ENCODE measurements around the gene TSPAN14. TPM values are rescaled to one million over a fixed set of nuclear protein-coding genes. Genes with fewer than 3 reads are reported as not detected.

The TSPAN14 gene
- total RNA-seq, 1 experiment from 2014 or later: 92.5 TPM

DNA sequence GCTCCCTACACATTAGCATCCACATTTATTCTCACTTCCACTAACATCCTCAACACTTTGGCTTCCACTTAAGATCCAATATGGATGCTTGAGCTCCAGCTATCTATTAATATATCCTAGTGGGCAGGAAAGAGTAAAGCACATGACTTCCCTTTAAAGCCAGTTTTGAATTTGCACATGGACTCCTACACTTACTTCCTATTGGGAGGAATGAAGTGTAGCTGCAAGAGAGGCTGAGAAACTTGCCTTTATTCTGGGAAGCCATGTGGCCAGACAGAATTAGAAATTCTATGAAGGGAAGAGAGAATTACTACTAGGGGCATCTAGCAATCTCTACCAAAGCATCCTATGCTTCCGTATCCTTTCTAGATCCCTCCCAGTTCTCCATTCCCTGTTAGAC lies 3.0 kb upstream of the TSPAN14 start:
- in situ Hi-C loops (cut with HindIII; ENCODE audit: low pct_unique_long_range_greater_than_20kb, low sequenced_read_pairs): no loop called here
- no peak for DNase-seq (ENCODE audit: low read depth)

DNA sequence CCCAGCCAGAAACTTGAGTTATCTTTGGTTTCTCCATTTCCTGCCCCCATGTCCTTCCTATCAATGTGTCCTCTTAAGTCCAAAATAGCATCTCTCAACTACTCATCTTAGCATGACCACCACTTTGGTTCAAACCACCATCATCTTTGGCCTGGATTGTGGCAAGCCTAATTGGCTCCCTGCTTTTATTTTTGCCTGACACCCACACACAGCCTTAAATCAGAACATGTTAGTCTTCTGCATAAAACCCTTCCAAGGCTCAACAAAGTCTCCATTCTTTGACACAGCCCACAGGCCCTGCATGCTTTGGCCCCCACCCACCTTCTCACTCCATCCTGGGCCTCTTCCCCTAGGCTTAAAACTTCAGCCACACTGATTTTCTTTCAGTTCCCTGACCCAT lies 2.0 kb upstream of the TSPAN14 start:
- DNase-seq (ENCODE audit: low read depth): no peak
- in situ Hi-C loops (cut with HindIII; ENCODE audit: low pct_unique_long_range_greater_than_20kb, low sequenced_read_pairs): no loop called here

DNA sequence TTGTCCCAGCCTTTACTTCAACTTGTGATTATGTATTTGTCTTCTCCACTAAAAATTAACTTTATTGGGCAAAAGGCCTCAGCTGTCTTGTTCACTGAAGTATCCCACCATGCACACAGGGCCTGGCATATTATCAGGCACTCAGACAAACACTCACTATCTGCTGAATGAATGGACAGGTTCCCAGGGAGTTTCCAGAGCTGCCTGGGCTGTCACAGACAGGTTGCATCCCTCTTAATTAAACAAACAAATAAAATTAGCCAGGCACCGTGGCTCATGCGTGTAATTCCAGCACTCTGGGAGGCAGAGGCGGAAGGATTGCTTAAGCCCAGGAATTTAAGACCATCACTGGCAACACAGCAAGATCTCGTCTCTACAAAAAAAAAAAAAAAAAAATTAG lies 1.5 kb upstream of the TSPAN14 start:
- in situ Hi-C loops (cut with HindIII; ENCODE audit: low pct_unique_long_range_greater_than_20kb, low sequenced_read_pairs): no loop called here
- DNase-seq (ENCODE audit: low read depth): peak; percentile 66

DNA sequence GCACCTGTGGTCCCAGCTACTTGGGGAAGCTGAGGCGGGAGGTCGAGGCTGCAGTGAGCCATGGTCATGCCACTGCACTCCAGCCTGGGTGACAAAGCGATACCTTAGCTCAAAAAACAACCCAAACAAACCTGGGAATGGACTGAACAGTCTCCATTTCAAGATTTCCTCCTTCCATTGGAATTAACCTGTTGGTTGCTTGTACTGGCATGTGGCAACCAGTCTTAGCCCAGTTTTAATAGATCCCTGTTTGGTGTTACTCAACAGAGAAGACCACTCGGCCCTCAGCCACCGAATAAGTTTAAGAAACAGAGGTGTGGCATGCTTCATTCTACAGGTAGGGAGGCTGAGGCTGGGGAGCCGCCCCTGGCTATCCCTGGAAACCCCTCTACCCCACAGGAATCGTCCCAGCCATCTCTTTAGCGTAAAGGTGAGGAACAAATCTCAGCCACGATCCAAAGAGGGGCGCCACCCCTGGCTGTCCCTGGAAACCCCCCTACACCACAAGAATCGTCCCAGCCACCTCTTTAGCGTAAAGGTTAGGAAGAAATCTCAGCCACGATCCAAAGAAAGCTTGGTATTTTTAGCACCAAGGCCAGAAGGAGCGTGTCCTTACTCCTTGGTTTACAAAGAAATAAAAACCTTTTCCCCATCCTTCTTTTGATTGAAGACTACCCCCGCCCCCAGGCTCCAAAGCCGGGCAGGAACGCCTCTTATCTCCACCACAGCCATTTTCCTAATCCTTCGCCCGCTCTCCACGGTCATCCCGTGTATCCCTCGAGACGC lies 861 bp upstream of the TSPAN14 start:
- in situ Hi-C loops (cut with HindIII; ENCODE audit: low pct_unique_long_range_greater_than_20kb, low sequenced_read_pairs): no loop called here
- DNase-seq (ENCODE audit: low read depth): no peak

DNA sequence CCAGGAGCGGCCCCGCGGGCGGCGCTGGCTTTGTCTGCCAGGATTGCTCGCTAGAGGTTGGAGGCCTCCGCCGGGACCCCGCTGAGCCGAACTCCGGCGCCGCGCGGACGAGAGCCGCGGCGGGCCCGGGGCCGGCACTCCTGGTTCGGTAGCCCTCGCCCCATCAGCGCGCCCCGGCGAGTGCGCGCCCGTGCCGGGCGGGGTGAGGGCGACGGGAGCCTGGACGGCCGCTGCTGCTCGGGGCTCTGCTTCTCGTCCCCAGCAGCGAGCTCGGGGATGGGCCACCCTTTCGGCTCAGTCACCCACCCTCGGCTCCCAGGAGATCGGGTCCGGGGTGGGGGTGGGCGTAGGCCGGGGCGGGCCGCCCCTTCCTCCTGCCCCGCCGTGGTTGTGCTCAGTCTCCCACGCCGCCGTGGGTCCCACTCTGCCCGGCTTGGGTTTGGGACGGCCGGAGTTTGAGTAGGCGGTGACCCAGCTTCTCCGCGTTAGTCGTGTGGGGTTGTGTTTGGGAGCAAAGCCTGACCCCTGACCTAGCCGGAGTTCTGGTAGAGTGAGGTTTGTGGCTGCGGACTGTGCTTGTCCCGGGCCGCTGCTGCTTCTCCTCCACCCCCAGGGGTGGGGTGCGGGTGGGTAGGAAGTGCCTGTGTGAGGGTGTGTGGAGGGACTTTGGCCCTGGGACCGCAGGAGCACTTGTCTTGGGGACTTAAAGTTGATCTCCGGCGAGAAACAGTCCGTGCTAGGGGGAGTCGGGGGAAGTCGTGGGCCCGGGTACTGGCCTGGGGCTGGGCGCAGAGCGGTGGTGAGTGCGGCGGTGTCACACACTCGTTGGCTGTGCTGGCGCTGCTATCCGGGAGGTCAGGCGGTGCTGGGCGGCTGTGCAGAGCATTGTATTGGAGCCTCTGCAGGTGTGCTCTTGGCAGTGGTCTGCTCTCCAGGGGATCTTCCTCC lies 677 bp downstream of the TSPAN14 start:
- in situ Hi-C loops (cut with HindIII; ENCODE audit: low pct_unique_long_range_greater_than_20kb, low sequenced_read_pairs): no loop called here
- peak; percentile 62 for DNase-seq (ENCODE audit: low read depth)

DNA sequence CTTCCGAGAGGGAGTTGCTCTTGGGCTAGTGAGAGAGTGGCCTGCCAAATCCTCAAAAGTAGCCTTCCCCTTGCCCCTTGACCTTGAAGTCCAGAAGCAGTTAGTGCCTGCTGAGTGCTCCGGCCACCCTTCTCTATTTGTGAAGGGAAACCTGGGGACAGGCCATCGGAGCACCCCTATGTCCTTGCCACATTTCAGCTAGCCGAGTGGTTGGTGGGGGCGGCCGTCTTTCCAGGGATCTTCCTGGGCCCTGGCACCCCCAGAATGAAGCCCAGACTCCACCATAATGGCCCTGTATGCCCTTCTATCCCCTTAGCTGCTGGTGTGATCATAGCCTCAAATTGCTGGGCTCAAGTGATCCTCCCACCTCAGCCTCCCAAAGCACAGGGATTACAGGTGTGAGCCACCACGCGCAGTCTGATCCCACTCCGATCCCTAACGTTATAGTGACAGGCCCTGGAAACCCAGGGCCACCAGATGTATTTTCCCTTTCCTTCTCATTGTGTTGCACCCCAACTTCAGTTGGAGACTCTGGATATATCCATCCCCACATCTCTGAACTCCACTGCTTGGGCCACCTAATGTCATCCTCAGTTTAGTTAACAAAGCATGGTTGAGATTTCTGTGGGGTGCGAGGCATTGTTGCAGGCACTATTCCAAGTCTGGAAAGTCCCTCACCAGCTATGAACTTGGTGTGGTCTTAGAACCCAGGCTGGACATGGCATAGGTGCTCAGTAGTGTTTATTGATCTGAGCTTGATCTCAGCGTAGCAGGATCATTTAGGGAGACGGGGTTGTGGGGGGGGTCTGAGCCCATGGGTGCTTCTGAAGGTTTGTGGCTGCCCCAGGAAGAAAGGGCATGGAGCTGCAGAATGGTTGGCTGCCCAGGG lies 1.6 kb downstream of the TSPAN14 start:
- DNase-seq (ENCODE audit: low read depth): peak; percentile 29
- in situ Hi-C loops (cut with HindIII; ENCODE audit: low pct_unique_long_range_greater_than_20kb, low sequenced_read_pairs): no loop called here

DNA sequence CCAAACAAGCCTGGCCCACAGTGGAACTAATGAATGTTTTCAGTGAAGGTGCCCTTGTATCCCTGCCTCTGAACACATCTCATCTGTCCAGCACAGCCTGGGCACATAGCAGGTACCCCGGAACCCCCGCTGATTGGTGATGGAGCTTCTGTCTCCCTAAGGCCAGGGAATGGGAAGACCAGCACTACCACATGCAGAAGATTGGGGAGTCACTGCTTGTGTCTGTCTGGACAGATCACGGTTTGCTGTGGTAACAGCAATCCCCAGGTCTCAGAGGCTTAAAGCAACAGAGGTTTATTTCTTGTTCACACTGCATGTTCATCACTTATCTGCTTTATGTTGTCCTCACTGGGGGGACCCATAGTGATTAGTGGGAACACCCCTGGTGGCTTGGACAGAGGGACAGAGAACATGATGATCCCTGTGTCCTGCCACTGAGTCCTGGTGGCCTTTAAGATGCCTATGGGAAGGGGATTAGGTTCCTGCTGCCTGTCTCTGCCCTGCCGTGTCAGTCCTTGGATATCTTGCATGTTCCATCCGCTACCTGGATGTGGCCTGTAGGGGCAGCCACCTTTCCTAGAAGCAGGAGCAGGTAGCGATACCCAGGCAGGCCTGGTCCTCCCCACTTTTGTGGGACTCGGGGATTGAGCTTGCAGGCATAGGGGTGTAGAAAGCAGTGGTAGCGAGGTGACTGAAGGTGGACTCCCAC lies 3.6 kb downstream of the TSPAN14 start:
- in situ Hi-C loops (cut with HindIII; ENCODE audit: low pct_unique_long_range_greater_than_20kb, low sequenced_read_pairs): no loop called here
- DNase-seq (ENCODE audit: low read depth): no peak

DNA sequence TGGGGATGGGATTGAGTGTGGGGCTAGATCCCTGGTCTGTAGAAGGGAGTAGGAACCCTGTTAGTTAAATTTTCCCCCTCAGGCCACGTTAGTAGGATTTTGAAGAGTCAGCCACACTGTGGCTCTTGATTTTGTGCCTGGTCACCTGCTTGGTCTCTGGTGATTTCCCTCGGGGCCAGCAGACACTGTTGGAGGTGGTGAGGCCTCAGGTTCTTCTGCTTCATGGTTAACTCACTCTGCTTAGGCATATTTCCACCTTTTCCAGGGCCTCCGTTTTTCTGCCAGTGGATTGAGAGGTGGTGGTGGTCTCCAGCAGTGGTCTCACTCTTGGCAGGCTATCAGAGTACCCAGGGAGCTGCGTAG lies 4.1 kb downstream of the TSPAN14 start:
- in situ Hi-C loops (cut with HindIII; ENCODE audit: low pct_unique_long_range_greater_than_20kb, low sequenced_read_pairs): no loop called here
- DNase-seq (ENCODE audit: low read depth): no peak

DNA sequence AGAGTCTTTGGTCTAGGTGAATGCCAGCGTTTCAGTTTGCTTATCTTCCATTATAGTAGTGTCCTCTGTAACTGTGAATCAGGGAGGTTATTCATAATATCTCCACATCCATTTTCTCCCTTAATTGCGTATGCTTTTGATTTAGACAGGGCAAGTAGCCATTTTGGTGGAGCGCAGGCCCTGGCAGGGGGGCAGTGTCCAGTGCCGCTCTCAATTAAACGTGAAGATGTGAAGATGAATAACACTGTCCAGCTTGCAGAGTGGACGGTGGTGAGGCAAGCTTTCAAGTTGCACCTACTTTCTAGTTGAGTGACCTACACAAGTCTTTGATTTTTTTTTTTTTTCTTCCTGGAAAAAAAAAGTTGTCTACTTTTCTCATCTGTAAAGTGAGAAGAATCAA lies 4.5 kb downstream of the TSPAN14 start:
- in situ Hi-C loops (cut with HindIII; ENCODE audit: low pct_unique_long_range_greater_than_20kb, low sequenced_read_pairs): no loop called here
- no peak for DNase-seq (ENCODE audit: low read depth)

DNA sequence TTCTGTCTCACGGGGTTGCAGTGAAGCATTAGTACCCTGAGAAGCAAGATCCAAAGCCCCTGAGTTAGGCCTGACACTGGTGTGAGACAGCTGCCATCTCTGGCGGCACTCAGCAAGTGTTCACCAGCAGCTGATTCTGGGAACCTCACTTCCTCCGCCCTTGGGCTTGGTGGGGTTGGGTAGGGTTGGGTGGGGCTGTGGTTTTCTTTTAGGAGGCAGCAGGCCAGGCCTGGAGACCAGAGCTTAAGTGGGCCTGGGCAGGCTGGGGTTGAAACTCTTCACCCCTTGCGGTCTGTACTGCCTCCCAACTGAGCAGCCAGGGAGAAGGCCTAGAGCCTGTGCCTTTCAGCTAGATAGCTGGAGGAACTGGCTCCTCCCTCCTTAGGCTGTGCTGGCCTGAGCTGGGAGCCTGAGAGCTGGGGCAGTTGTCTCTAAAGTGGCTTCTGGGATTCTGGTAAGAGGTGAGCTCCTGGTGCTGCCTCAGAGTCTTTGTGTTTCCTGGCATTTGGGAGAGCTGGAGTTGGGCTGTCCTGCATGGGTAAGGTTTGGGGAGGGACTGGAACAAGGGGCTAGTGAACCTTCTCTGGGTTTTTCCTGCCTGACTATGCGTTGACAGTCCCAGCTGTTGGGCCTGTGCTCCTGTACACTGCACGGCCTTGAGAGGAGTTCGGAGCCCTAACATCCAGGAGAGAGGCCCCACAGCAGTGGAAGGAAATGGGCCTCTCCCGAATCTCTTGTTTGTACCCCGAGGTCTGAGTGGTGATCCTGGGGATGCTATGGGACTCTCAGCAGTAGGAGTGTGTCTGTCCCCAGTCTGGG lies 5.1 kb downstream of the TSPAN14 start:
- in situ Hi-C loops (cut with HindIII; ENCODE audit: low pct_unique_long_range_greater_than_20kb, low sequenced_read_pairs): no loop called here
- DNase-seq (ENCODE audit: low read depth): peak; percentile 47

DNA sequence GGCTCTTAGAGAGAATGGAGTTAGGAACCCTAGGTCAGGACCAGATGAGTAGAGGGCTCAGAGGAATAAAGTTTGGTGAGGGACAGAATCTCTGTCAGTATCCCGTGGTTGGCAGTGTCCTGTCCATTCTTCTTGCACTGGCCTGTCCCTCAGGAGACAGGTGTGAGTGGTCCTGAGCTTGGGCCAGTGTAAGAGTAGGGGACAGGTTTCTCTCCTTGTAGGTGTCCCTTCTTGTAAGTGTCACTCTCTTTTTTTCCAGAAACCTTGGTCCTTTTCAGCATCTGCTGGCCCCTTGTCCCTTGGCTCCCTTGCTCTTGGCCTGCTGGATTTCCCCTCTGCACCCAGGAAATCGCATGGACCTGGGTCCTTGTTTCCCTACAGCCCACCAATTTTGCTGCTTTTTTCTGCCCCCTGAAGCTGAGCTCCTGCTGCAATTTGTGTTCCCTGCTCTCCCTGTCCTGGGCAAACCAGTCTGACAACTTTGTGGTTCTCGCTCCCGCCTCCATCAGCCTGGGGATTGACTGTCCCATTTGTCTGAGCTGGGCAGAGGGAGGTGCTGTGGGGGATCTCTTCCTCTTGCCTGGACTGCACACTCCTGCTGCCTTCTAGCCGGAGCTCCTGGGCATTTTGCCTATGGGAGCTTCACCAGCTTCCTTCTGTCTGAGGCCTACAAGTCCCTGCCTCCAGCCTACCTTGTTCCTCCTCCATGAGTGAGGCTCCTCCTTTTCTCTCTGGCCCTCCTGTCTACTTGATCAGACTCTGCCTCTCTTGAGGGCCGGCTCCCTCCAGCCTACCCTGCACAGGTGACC lies 6.5 kb downstream of the TSPAN14 start:
- in situ Hi-C loops (cut with HindIII; ENCODE audit: low pct_unique_long_range_greater_than_20kb, low sequenced_read_pairs): no loop called here
- DNase-seq (ENCODE audit: low read depth): peak; percentile 45

DNA sequence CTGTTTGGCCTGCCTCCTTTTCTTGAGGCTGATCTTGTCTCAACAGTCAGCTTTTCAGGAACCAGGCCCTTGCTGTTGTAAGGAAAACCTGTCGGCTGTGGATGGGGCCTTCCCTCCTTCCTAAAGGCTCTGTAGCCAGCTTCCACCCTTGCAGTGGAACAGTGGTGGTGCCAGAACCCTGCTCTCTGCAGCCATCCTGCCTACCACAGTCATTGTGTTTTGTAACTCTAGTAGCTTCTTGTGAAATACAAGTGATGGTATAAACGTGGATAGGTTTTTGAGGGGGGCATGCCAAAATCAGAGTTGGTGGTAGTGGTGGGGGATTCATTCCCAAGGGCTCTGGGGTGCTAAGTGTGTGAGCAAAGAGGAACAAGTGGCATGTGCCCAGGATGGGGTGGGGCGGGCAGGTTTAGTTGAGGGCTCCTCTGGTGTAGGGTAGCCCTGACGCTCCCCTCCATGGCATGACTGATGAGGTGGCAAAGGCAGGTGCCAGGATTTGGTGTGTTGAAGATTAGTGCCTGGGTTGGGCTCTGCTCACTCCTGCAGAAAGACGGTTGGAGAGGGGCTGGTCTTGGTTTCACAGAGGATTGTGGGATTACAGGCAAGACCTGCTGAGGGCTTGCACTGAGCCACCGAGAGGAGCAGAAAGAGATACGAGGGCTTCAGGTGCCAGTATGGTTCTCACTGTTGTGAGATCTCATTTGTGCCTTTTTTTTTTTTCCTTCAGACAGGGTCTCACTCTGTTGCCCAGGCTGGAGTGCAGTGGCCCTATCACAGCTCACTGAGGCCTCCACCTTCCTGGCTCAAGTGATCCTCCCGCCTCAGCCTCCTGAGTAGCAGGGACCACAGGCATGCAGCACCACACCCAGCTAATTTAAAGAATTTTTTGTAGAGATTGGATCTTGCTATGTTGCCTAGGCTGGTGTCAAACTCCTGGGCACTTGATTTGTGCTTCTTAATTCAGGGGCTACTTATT lies 7.4 kb downstream of the TSPAN14 start:
- no peak for DNase-seq (ENCODE audit: low read depth)
- in situ Hi-C loops (cut with HindIII; ENCODE audit: low pct_unique_long_range_greater_than_20kb, low sequenced_read_pairs): no loop called here

DNA sequence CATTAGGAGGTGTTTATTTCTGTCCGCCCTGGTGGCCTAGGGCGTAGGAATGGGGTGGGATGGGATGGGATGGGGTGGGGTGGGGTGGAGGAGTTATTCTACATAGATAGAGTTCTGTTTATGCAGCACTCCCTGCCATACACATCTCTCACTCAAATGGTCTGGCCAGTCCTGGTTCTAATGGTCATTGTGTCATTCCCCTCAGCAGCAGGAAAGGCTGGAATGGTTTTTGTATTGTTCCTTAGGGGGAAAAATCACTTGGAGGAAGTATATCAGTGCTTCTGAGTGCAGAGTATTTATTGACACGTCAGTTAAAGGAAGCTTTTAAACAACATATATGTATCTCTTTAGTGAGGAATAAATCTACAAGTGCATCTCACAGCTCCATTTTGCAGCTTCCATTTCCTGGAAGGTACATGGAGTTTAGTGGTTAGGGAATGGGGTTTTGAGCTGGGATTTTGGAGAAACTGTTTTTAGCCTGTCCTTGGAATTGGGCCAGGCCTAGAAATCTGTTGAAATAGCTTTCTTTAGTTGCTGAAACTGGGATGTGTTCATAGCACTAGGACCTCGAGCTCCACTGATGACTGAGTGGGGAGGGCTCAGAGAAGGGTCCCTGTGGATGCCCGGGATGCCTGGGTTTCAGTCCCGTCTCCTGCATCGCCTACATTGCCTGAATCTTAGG lies 8.3 kb downstream of the TSPAN14 start:
- in situ Hi-C loops (cut with HindIII; ENCODE audit: low pct_unique_long_range_greater_than_20kb, low sequenced_read_pairs): no loop called here
- no peak for DNase-seq (ENCODE audit: low read depth)

DNA sequence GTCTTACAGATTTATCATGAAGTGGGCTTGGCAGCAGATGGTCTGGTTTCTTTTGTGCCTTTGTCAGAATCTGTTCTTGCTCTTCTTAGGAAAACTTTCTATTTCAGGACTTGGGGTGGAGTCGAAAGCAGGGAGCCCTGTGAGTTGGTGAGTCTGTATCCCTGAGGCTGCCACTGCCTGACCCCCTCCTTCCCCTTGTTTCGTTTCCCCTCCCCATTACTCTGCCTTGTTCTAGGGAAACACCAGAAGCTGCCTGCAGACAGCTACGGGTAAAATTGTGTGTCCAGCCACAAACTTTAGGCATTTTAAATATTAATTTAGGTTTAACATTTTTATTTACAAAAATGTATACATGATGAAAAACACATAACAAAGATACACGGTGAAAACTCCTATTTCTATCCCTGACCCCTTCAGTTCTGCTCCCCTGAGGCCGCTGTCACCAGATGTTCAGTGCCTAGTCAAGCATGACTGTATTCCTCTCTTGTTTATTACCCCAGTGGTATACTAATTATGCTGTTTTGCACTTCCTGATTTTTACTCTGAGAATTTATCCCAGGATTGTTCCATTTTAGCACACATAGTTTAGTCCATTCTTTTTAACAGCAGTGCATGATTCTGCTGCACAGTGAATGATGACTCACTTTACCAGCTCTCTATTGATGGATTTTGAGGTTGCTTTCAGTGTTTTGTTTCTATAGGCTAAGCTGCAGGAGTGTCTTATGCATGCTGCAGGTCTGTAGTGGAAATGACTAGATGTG lies 9.1 kb downstream of the TSPAN14 start:
- in situ Hi-C loops (cut with HindIII; ENCODE audit: low pct_unique_long_range_greater_than_20kb, low sequenced_read_pairs): no loop called here
- no peak for DNase-seq (ENCODE audit: low read depth)
